ENCODE measurements around the gene APLP2.
A peak's percentile ranks its signal among the peaks of the same experiment; 100 is the strongest.

Gene APLP2

DNA sequence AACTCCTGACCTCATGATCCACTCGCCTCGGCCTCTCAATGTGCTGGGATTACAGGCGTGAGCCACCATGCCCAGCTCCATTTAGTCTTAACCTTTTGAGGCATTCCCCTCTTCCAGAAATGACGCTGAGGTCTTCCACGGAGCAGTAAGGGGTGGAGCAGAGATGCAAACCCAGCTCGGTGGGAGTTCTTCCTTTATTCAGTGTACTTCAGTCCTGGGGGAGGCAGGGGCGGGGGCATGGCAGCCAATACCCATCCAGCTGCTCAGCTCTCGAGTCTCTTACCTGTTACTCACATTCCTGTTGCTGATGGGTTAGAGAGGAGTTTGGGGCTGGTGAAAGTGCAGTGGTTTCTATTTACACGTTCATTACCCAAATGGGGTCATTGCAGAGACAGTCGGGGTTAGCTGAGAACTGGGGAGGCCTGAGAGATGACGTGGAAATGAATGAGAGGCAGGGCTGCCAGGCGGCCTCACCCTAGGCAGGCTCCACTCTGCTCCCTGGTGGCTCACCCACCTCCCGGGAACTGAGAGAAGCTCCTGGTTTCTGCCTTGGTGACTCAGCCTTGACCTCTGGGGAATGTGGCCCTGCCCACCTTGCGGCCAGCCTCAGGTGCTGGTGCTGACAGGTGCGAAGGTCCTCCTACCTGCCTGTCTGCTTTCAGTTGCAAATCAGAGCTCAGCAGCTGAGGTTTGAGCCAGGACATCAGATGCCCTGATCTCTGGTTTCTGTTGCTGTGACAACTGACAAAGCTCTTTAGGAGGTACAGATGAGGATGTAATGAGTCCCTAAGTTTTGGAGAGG lies 76.5 kb downstream of the APLP2 start:
- no peak for DNase-seq (ENCODE audit: low spot score)

DNA sequence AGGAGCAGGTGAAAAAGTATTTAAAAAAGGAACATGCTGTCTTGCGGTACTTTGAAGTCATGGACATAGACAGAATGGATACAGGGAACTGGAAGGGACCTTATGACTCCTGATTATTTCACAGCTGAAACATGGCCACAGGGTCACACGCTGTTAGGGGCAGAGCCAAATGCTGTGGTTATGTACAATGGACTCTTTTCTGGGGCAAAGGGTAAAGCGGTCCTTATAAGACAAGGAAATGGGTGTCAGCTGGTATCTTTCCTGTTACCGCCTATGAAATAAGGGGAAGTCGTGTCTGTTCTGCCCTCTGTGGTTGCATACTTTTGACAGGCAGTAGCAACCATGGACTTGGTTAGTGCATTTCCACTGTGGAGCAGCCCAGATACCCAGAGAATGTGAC lies 77.1 kb downstream of the APLP2 start:
- DNase-seq (ENCODE audit: low spot score): peak; percentile 70

DNA sequence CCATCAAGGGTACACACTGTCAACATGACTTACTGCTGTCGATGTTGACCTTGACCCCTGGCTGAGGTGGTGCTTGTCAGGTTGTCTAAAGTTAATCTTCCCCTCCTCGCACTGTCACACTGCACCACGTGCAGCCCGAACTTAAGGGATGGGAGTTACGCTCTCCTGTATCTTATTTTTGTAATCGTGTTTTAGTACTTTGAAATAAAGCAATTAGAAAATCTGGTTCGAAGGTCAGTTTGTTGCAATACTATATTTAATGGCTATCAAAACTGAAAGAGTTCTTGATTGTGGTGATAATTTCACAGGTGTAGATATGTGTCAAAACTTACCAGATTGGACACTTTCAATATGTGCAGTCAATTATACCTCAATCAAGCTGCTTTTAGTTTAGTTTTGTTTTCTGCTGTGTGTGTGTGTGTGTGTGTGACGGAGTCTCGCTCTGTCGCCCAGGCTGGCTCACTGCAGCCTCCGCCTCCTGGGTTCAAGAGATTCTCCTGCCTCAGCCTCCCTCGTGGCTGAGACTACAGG lies 79.2 kb downstream of the APLP2 start:
- DNase-seq (ENCODE audit: low spot score): no peak

DNA sequence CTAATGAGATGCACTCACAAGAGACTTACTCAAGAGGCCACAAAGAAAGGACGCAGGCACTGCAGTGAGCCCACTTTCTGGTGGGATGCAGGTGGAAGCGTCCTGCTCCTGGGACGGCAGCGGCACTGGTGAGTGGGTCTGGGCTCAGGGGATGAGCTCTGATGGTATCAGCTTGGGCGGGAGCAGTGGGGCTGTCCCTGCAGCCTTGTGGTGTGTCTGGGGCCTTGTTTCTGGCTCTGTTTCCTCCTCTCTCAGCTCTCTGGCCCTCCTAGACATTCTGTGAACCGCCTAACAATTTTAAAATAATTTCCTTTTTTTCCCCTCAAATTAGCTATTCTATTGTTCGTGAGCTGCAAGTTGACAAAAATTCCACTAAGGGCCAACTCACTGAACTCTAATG lies 81.1 kb downstream of the APLP2 start:
- DNase-seq (ENCODE audit: low spot score): no peak

DNA sequence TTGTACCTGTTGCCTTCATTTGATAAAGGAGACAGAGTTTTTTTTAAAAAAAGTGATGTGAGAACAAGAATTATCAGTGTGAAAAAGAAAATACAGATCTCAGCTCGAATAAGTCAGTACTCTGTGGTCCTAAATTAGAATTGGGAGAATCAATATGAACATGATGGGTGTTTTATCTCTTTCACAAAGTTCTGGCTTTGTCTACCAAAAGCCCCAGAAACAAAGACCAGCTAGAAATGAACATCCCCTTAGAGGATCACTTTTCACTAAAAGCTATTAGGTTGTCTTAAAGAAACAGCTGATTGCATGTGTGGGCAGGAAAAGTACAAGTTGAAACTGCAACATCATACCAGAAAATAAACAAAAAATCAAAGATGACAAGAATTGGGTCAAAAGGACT lies 81.5 kb downstream of the APLP2 start:
- no peak for DNase-seq (ENCODE audit: low spot score)

DNA sequence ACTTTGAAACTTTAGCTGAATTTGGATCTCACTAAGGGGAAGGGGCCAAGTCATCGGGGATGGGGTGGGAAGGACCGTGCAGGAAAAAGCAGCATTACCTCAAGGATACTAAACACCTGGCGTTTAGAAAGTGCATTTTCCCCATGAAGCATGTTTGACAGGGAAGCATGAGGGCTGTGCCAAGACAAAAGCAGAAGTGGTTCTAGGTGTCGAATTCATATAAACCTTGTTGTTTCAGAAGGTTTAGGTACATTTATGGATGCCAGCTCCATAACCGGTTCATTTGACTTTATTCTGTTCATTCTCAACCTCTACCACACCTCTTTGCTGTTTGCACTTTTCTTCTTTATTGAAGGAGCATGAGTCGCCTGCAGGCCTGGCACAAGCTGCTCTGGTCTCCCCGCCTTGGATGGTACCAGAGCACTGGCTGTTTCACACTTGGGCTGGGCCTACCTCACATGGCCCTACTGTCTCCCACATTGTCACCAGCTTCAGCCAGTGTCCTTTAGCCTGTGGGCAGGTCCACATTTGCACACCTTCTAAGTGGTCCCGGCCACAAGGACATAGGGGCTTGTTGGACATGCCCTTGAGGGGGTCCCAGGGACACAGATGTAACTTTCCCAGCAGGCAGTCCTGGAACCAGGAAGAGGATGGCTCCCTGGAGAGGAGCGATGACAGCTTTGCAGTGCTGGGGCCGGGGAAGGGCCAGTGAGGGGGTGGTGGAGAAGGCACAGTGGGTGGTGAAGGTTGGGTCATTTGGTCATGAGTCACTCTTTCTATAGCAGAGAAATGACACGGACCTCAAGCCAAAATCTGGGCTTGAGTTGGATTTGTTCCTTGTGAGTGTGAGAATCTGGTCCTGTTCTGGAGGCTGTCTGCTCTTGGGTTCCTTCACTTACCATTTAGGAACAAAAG lies 86.7 kb downstream of the APLP2 start:
- no peak for DNase-seq (ENCODE audit: low spot score)

DNA sequence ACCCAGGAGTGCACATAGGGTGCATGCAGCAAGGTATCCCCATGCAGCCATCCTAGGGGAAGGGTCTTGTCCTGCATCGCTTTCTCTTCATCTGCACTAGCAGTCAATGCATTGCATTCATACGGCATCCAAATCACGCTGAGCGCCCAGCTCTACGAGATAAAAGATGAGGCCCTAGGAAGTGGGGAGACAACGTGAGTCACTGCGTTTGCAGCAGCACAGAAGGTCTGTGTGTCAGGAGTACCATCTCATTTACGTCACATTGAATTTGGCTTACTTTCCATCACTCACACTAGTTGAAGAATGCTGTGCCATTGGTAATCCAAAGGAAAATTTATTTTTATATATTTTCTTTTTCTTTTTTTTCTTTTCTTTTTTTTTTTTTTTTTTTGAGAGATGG lies 87.4 kb downstream of the APLP2 start:
- DNase-seq (ENCODE audit: low spot score): no peak

DNA sequence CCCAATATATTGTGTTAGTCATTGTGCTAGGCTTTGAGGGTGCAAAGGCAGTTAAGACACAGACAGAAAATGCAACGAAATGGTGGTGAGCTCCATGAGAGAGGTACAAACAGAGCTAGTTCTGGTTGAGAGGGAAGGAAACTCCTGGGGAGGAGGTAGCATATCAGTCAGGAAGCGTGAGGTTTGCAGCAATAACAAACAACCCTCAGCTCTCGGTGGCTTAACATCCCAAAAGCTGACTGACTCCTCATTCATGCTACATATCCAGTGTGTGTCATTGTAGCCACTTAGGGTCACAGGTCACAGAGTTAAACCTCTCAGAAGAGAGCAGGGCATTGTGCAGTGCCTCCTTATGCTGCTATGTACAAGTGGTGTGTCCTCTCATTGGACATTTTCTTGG lies 88.1 kb downstream of the APLP2 start:
- no peak for DNase-seq (ENCODE audit: low spot score)

DNA sequence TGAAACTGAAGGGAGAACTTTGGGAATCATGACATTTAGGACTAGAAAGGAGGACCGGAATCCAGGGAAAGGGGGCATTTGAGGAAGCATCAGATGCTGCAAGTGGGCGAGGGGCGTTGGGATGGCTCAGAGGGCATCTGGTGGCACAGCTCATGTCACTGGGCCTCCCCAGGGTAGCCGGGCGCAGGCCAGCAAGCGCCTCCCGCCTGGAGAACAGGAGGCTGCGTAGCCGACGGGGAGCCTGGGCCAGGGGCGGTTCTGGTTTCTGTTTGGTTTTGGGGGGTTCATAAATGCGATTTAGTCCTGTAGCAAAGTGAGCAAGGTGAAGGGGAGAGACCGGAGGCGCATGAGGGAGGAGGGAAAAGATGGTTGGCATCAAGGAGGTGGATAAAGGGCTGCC lies 89.4 kb downstream of the APLP2 start:
- DNase-seq (ENCODE audit: low spot score): no peak

DNA sequence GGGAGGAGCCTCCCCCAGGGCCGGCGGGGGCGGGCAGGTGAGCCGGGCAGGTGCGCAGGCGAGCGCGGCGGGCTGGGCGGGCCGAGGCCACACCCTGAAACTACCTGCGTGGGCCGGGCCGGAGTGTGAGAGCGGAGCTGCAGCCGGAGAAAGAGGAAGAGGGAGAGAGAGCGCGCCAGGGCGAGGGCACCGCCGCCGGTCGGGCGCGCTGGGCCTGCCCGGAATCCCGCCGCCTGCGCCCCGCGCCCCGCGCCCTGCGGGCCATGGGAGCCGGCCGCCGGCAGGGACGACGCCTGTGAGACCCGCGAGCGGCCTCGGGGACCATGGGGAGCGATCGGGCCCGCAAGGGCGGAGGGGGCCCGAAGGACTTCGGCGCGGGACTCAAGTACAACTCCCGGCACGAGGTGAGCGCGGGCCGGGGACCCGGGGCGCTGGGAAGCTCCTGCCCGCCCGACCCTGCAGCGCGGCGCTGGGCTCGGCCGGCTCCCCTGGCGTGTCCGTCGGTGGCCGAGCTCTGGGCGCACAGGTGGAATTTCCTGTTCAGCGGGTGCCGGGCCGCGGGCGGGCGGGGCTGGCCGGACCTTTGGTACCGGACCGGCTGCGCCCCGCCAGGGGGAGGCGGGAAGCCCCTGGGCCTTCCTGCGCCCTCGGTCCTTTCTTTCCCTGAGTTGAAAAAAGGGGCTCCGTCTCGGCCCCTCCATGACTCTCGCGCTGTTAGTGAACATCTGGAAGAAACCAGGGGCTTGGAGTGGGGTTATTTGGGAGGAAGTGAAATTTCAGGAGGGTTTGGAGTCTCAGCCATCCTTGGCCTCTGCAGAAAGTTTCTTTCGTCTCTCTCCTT lies 90.2 kb downstream of the APLP2 start, which contains the start of gene ST14:
TSS of gene ST14 (plus strand) at position 126 of the 841 bp plus-strand sequence. CDS start at position 324, 198 bp downstream.
- DNase-seq (ENCODE audit: low spot score): no peak

DNA sequence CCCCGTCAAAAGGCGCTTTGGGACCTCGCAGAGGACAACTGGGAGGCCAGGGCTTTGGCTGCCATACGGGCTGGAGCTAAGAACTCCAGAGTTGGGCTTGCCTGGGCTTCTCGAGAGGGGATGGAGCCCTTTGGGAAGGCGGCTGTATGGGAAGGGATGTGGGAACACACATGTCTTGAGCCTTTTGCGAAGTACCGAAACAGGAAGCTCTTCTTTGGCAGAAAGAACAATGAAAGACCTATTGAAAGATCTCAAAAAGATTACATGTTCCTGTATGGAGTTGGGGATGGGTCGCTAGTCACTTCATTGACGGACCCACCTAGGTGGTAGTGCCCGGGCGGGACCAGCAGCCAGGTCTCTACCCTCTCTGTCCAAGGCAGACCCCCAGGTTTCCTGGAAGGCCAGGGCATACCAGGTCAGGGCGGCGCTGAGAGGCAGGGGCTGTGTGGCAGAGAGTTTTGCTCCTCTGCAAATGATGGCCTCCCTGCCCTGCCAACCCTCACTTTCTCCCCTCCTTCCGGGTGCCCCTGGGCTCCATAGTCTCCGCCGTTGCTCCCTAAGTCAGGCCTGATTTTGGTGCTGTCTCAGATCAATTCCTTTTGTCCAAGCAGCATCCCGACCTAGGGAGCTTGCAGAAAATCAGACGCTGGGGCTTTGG lies 90.9 kb downstream of the APLP2 start:
- DNase-seq (ENCODE audit: low spot score): no peak

DNA sequence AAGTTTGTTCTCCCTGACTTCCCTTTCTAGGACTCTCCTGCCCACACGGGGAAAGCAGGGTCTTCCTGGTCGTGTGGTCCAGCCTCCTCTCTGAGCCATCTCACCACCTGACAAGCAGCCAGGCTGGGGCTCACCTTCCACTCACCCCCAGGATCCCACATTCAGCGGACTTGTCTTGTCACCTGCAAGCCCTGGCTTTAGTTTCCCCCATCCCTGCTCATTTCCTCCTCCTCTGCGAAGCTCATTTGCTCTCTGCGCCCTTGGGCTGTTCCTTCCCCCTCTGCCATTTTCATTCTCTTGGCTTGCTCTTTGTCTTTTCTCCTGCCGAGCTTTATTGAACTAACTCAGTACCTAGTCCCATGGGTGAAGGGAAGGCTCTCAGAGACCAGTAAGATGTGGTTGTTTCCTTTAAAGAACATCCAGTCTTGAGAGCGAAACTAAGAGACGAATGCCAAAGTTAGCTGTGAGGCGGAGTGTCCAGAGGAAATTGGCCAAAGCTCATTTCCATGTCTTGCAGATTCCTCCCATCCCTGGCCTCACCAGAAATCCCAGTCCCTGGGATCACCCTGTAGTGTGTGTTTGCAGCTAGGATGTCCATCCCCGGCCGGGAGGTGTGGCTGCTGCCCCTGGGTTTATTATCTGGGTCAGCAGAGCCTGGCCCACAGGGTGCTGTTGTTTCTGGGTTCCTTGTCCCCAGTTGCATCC lies 91.9 kb downstream of the APLP2 start:
- no peak for DNase-seq (ENCODE audit: low spot score)

DNA sequence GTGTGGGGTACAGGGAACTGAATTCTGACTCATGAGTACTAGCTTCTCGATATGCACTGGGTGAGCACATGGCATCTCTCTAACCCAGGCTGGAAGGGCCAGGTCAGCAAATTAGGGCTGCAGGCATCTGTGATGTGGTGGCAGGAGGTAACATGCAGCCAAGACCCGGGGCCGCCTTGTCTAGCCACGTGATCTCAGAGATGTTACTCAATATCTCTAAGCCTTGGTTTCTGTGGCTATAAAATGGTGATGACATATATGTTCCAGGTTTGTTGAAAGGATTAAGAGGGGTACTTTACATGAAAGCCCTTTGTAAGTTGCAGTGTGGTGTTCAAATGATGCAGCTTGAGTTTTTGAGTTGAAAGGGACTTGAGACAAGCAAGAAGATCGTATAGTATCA lies 93.0 kb downstream of the APLP2 start:
- no peak for DNase-seq (ENCODE audit: low spot score)

DNA sequence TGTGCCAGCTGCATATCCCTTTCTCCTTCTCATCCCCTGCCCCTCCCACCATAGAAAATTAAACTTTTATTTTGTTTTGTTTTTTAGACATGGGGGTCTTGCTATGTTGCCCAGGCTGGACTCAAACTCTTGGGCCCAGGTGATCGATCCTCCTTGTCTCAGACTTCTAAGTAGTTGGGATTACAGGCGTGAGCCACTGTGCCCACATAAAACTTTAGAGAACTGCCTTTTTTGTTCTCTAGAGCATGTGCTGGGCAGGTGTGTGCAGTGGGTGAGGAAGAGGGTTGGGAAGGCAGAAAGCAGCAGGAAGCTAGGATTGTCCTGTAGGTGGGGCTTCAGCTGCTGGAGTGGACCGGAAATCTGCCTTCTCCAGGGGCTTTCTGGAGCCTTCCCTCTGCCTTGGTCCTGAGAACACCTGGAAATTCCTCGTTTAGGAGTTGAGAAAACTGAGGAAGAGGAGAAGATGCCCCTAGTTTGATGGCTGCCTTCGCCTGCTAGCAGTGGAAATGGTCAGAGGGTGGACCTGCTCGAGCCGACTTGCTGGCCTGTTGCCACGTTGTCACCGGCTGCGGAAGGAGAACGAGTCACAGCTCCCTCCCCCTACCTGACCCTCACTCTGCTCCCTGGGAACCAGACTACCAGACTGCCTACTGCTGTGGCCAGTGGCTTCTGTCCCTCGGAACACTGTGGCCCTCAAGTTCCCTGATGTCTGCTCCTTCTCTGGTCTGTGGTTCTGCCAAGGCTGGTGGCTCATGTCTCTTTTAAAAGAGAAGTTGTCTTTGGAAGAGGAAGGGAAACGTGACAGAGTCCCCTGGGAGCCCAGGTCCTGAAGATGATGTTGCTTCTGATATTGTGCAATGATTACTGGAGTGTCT lies 93.9 kb downstream of the APLP2 start:
- no peak for DNase-seq (ENCODE audit: low spot score)

DNA sequence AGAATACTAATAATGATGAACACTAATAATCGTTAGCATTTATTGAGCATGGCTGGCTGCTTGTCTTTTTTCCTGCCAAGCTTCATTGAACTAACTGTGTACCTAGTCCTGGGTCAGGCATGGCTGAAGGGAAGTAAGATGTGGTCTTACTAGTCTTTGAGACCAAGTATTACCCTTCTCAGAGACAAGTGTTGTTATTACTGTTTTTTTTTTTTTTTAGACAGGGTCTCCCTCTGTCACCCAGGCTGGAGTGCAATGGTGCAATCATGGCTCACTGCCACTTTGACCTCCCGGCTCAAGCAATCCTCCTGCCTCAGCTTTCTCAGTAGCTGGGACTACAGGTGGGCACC lies 94.5 kb downstream of the APLP2 start:
- no peak for DNase-seq (ENCODE audit: low spot score)

DNA sequence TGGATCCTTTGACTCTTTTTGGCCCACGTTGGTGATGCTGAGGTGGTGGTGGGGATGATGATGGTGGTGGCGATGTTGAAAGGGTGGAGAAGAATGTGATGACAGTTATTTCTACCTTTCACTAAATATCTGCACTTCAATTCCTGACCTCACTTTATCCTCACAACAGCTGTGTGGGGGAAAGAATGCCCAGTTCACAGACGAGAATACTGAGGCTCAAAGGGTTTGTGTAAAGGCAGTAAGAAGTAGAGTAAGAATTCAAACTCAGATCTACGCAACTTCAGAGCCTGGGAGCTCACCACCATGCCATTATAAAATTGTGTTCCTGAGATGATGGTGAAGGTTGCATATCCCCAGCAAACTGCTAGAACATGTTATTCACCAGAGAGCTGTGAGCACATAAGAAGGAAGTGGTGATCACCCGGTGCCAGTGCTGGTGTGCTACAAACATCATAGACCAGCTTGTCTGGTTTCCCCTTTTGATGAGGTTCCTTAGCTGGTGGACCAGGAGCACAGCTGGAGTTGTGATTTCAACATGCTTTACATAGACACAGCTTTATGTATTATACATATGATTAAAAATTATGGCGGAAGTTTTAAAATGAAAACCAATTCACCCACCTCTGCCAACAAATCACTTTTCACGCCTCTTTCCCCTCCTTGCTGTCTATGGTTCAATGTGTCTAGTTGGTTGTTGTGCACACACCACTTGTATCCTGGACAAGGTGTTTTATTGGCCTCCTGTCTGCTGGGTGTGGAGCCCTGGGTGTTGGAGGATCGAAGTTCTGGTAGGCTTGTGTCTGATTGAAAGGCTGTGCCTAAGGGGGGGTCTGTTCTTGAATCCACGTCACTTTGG lies 96.1 kb downstream of the APLP2 start:
- DNase-seq (ENCODE audit: low spot score): no peak

DNA sequence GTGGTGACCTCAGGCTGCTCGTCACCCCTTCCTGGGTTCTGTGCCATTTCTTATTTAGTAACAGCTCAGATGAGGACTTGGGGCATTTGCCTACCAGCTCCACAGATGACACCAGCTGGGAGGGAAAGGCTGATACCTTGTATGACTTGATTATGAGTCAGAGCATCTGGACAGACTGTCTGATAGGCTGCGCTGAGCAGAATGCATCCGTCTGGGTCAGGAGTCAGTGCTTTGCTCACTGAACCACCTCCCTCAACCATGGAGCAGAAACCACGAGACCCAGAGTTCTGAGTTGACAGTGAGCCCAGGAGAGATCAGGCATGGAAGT lies 96.7 kb downstream of the APLP2 start:
- DNase-seq (ENCODE audit: low spot score): no peak

DNA sequence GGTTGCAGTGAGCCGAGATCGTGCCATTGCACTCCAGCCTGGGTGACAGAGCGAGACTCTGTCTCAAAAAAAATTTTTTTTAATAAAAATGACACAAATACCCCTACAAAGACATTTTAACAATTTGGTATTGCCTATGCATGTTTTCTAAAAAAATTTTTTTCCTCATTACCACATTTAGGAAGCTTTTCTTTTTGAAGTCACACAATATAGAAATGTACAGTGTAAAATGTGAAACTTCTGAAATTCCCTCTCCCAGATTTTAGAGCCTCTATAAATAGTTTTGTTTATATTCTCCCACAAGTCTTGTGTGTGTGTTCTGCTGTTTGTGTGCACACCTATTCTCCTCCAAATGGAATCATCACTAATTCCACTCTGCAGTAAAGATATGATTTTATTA lies 97.5 kb downstream of the APLP2 start:
- DNase-seq (ENCODE audit: low spot score): no peak

DNA sequence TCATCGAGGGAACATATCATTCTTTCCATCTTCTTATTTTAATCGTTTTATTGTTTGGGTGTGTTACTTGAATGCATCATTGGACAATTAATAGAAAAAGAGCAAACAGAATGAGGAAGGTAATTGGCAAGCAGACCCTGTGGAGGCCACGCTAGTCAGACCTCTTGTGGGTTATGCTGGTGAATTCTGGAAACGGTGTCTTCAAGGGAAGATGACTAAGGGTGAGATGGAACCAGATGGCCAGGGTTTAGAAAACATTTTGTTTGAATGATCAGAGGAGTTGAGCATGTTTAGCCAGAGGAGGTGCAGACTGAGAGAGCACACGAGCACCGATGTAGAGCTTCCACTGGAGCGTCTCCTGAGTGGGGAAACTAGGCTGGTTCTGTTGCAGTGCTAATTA lies 98.4 kb downstream of the APLP2 start:
- no peak for DNase-seq (ENCODE audit: low spot score)

Data from globus pallidus (tissue), 1 donor.